ENCODE measurements around the gene CSK.

GRCh38 chr15:74788042-74788682 lies 6.3 kb downstream of the CSK start:
- no peak for TF ChIP-seq CTCF (IDR thresholded peaks at IDR 0.05; ENCODE audit: poor library complexity)
- no peak for TF ChIP-seq EZH2 (IDR thresholded peaks at IDR 0.05; ENCODE audit: borderline replicate concordance)

Data from hepatocyte (in vitro differentiated cells).